Cortex of kidney (tissue), 1 donor: ENCODE results near the gene MAPK12.
"Not testable (repeated sequence)": the region's sequence is repeated elsewhere in the genome, so short reads cannot be mapped to it uniquely, and the experiment has no call there.

Source experiments
- DNase-seq: peaks from one replicate; lab custom pipeline; 2025; lab: John Stamatoyannopoulos, UW

Gene MAPK12

GRCh38 chr22:50282361-50283155 lies 21.1 kb upstream of the MAPK12 start:
- no peak for DNase-seq

- no peak for DNase-seq
Measured at GRCh38 chr22:50281957-50282356, 20.5 kb upstream of the MAPK12 start.

GRCh38 chr22:50281384-50281760 lies 19.9 kb upstream of the MAPK12 start:
- DNase-seq = no peak

- DNase-seq = no peak
Measured at GRCh38 chr22:50280708-50281383, 19.4 kb upstream of the MAPK12 start.

GRCh38 chr22:50280022-50280707 lies 18.7 kb upstream of the MAPK12 start:
- no peak for DNase-seq

- no peak for DNase-seq
Measured at GRCh38 chr22:50278956-50279619, 17.6 kb upstream of the MAPK12 start.

GRCh38 chr22:50278461-50278860 lies 17.0 kb upstream of the MAPK12 start:
- no peak for DNase-seq

- no peak for DNase-seq
Measured at GRCh38 chr22:50277761-50278160, 16.3 kb upstream of the MAPK12 start.

- DNase-seq = no peak
Measured at GRCh38 chr22:50276143-50276542, 14.7 kb upstream of the MAPK12 start.

GRCh38 chr22:50275181-50276055 lies 13.9 kb upstream of the MAPK12 start:
- DNase-seq = no peak

GRCh38 chr22:50274771-50275170 lies 13.3 kb upstream of the MAPK12 start:
- no peak for DNase-seq

GRCh38 chr22:50274311-50274710 lies 12.8 kb upstream of the MAPK12 start:
- DNase-seq = no peak

- DNase-seq = not testable (repeated sequence)
Measured at GRCh38 chr22:50273781-50274180, 12.3 kb upstream of the MAPK12 start.

GRCh38 chr22:50273352-50273751 lies 11.9 kb upstream of the MAPK12 start:
- not testable (repeated sequence) for DNase-seq

GRCh38 chr22:50272044-50272802 lies 10.7 kb upstream of the MAPK12 start:
- DNase-seq = no peak

- DNase-seq = no peak
Measured at GRCh38 chr22:50271519-50271970, 10.1 kb upstream of the MAPK12 start.

GRCh38 chr22:50270666-50271394 lies 9.3 kb upstream of the MAPK12 start:
- no peak for DNase-seq

GRCh38 chr22:50269970-50270665 lies 8.6 kb upstream of the MAPK12 start, which contains the start of gene MAPK11:
TSS of gene MAPK11 (minus strand) at chr22:50270380. CDS start at chr22:50270292, 88 bp downstream.
- DNase-seq = no peak

GRCh38 chr22:50269573-50269969 lies 8.1 kb upstream of the MAPK12 start:
- DNase-seq = no peak
